HG02938 (cell line): Measurements from ENCODE around the gene PACS2.
"Not testable (repeated sequence)": the region's sequence is repeated elsewhere in the genome, so short reads cannot be mapped to it uniquely, and the experiment has no call there.

Experiments used
- ATAC-seq: cut with Tn5 transposase; IDR thresholded peaks from one replicate; pipeline ENCODE4 v1.9.1; 2021; ENCODE audit warnings: mild to moderate bottlenecking, moderate library complexity; ENCODE audit not compliant: unreplicated experiment

PACS2 gene

DNA sequence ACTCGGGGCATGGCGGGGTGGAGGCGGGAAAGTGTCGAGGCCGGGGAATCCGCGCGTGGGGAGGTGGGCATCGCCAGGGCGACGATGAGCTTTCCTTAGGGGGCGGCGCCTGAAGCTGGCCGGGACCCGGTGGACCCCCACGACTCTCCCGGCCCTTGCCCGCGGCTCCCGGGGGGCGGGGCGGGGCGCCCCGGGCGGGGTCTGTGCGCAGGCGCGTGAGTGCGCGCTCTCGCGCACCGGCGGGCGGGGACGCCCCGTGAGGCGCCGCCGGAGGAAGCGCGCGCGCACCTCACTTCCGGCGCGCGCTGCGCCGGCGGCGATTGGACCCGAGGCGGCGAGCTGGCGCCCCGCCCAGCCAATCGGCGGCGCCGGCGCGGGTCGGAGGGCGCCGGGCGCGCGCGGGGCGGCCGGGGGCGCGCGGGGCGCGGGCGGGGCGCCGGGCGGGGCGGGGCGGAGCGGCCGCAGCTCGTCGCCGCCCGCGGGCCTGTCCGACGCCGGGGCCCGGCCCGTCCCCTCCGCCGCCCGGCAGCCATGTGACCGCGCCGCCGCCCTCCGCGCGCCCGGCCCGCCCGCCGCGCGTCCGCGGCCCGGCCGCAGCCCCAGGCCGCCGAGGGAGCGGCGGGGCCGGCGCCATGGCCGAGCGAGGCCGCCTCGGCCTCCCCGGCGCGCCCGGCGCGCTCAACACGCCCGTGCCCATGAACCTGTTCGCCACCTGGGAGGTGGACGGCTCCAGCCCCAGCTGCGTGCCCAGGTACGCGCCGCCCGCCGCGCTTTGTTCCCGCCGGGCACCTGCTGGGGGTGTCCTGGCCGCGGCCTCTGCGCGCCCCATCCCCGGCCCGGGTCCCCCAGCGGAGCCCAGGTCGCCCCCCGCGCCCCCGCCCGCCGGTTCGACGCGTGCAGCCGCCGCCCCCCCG is at the start of gene PACS2:
Gene PACS2 (plus strand): TSS at position 462 of the 914 bp plus-strand sequence. CDS start 171 bp downstream, at position 633.
- ATAC-seq: peak; percentile 51

DNA sequence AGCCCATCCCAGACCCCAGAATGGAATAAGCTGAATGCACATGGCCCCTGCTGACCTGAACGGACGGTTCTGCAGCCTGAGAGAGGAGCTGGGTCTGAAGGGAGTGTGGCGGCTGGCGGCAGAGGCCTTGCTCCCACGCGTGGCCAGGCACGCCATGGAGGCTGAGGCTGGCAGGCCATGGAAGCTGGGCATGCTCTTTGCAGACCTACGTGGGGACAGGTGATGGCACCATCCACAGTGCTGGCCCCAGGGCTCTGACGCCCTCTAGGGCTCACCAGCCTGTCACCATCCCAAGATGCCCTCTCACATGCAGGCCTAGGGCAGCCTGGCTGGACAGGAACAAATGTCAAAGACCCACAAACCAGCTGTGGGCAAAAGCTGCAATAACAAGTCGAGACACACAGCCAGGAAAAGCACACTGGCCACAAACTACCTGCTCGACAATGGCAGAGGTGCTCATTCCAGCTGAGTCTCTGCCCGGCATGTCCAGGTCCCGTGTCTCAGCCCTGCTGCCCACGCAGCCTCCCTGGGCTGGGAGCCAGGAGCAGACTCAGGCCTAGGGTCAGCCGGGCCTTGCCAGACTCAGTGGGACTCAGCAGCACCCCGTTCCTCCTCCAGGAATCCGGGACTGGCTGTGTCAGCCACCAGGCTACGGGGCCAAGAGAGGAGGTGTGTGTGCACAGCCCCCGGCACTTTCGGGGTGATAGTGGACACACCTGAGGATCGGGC is 46.6 kb upstream of the PACS2 start:
- ATAC-seq: no peak

DNA sequence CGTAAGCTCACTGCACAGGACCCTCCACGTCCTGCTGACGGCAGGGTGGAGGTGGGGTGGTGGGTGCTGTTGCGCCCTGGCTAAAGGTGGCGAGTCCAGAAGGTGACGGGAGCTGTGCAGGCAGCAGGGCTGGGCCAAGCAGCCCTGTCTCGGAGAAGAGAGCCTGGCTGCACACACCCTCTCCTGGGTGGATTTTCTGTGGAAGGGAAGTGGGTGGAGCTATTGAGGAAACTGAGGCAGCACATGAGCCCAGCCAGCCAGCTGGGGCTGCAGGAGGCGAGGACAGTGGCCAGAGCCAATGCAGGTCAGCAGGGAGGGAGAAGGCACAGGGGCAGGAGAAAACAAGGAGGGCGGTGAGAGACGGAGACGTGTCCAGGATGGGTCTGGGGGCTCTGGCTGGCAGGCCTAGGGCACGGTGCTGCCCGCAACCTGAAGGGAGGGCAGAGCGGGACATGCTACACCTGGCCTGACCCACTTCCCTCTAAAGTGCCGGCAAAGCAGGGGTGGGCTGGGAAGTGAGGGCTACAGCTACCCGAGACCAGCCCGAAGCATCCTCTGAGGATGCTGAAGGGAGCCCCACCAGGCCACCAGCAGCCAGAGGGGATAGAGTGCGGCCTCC is 45.7 kb upstream of the PACS2 start:
- ATAC-seq: no peak

DNA sequence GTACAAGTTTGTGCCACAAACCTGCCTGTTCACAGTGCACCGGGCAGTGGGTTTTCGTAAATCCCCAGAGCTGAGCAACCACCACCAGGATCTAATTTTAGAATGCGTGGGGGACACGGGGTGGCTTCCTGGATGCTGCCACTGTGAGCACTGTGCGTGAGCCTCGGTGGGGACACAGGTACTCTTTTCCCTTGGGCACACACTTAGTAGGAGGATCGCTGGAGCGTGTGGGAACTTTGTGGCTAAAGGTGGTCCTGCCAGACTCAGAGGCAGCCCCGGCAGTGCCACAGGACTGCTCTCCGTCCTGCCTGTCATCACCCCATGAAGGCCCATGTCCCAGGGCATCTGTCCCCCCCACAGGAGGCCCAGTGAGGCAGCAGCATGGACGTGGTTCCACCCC is 45.1 kb upstream of the PACS2 start:
- no peak for ATAC-seq

DNA sequence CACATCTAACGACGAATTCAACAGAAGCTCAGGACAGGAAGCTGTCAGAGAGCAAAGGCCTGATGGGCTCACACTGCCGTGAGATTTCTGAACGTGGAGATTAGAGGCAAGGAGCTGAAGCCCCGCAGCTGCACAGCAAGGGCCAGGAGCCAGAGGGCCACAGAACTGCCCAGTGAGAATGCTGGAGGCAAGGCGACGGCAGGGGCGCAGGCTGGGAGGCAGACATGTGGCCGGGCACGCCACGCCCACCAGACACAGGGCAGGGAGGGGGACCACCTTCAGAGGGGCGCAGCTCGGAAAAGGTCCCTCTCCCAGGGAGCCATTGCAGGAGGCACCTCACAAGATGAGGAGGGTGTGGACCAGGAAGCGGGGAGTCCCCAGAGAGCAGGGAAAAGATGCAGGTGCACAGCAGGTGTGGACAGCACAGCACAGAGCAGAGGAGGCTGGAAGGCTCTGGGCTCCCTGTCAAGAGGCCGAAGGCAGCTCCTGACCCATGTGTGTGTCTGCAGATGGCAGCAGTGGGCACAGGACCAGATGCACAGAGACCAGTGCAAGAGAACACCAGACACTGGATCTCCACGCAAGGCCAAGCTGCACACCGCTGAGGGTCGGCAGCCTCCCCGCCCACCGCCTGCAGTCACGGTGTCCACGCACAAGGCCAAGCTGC is 43.2 kb upstream of the PACS2 start:
- ATAC-seq: no peak

DNA sequence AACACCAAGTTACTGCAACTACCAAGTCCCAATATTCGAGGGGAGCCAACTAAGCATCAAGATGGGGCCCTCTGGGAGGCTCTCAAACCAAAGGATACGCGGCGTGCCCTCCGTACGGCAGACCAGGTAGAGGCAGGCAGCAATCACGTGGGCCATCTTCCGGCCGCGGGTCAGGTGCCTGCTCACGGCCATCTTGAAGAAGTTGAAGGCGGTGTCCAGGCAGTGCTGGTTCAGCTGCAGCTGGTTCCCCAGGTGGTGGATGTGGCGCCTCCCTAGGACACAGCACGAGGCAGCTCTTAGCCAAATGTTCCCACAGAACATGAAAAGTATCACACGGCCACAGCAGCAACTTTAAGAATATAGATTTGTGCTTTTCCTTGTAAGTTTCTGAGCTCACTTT is 41.9 kb upstream of the PACS2 start:
- ATAC-seq: no peak

DNA sequence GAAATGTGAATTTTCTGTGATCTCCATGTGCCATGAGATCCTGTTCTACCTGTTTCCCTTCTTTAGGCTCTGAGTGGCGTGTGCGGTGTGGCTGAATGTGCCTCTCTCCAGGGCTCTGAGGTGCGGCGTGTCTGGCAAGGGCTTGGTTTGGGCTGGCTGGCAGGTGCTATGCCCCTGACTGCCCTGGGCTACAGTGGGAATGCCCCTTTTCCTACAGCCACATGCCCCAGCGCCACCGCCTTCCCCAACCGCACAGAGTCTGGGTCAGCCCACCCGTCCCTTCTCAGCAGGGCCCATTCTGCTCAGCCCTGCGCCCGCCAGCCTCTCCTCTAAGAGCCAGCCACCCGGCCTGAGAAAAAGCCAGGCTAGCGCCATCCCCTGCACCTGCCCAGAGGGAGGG is 41.5 kb upstream of the PACS2 start:
- ATAC-seq: no peak

DNA sequence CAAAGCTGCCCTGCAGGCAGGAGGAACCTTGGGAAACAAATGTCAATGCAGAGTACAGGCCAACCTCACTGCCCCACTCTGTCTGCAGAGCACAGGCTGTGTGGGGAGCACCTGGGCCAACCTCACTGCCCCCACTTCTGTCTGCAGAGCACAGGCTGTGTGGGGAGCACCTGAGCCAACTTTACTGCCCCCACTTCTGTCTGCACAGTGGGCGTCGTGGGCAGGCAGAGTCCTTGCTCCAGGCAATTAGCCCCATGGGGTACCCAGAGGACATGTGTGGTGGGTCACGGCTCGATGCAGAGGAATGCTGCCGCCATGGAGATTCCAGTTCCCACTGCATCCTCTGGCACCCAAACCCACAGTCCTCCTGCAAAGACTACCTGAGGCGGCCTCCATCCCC is 39.9 kb upstream of the PACS2 start:
- ATAC-seq: no peak

DNA sequence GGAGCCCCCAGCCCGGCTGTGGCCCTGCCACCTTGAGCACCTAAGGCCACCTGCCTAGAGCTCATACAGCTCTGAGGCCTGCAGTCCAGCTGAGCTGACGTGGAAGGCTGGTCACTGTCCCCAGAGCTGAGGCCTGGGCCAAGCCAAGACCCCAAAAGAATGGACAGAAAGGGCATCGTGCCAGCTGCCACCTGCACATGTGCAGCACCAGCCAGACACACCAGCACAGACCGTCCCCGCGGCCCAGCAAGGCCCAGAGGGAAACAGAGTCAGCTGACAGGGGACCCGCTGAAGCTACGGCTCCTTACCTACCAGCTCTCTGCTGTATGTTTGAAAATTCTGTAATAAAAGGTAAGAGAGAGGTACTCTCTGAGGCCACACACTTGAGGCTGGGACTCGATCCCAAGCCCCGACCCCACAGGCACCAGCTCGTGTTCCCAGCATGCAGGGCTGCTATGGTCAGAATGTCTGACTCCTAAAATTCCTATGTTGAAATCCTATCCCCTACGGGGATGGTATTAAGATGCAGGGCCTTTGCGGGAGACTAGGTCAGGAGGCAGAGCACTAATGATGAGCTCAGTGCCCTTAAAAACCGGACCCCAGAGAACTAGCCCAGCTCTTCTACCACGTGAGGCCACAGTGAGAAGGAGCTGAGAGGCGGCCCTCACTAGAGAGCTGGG is 39.1 kb upstream of the PACS2 start:
- ATAC-seq: no peak

DNA sequence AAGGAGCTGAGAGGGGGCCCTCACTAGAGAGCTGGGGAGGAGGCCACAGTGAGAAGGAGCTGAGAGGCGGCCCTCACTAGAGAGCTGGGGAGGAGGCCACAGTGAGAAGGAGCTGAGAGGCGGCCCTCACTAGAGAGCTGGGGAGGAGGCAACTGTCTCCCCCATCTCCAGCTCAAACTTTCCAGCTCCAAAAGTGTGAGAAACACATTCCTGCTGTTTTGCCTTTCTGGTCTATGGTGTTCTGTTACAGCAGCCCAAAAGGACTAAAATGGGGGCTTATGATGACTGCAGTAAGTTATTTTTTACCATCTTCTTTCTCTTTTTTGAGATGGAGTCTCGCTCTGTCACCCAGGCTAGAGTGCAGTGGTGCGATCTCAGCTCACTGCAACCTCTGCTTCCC is 37.1 kb upstream of the PACS2 start:
- ATAC-seq: not testable (repeated sequence)

DNA sequence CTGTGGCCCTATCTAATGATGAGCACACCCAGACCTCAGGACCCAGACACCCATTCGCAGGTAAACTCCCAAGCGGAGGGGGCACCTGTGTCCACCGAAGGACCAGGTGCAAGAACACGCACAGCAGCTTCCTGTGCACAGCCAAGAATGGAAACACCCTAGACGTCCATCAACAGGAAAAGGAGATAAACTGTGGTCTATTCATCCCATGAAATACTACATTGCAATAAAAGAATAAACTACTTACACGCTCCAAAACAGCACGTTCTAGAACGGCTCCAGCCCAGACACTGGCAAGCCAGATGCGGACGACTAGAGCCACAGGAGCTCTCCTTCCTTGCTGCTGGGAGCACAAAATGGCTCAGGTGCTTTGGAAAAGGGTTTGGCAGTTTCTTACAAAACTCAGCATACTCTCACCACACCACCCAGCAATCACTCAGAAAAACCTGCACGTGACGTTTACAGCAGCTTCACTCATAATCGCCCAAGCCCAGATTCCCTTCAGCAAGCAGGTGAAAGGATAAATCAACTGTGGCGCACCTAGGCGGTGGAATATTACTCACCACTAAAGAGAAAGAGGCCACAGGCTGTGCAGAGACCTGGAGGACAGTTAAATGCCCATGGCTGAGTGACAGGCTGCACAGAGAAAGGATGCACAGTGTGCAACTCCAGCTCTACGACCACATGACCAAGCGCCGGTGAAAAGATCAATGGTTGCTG is 34.7 kb upstream of the PACS2 start:
- no peak for ATAC-seq

DNA sequence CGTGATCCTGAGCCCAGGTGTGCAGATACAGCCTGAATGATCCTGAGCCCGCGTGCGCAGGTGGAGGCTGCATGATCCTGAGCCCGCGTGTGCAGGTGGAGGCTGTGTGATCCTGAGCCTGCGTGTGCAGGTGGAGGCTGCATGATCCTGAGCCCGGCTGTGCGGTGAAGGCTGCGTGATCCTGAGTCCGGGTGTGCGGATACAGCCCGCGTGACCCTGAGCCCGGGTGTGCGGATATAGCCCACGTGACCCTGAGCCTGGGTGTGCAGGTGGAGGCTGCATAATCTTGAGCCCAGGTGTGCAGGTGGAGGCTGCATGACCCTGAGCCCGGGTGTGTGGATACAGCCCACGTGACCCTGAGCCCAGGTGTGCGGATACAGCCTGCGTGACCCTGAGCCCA is 34.0 kb upstream of the PACS2 start:
- ATAC-seq: no peak

DNA sequence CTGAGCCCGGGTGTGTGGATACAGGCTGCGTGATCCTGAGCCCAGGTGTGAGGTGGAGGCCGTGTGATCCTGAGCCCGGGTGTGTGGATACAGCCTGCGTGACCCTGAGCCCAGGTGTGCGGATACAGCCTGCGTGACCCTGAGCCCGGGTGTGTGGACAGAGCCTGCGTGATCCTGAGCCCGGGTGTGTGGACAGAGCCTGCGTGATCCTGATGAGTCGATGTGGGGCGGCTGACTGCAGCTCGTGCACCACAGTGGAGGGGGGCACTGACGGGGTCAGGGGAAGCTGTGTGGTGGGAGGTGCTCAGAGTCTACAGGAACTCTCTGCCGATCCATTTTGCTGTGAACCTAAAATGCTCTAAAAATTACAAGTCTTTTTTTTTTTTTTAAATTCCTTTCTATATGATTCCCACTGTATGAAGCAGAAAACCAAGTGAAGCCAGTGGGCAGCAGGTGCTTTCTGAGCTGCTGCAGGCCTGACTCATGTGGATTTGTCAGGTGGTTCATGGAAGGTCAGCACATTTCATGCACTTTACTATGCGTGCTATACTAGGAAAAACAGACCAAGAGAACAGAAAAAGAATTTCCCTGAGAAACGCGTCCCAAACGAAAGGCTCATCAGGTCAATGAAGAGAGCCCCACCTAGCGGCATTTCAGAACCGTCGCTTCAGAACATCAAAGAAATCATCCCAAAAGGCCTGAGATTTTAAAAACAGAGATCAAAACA is 33.0 kb upstream of the PACS2 start:
- ATAC-seq: no peak

DNA sequence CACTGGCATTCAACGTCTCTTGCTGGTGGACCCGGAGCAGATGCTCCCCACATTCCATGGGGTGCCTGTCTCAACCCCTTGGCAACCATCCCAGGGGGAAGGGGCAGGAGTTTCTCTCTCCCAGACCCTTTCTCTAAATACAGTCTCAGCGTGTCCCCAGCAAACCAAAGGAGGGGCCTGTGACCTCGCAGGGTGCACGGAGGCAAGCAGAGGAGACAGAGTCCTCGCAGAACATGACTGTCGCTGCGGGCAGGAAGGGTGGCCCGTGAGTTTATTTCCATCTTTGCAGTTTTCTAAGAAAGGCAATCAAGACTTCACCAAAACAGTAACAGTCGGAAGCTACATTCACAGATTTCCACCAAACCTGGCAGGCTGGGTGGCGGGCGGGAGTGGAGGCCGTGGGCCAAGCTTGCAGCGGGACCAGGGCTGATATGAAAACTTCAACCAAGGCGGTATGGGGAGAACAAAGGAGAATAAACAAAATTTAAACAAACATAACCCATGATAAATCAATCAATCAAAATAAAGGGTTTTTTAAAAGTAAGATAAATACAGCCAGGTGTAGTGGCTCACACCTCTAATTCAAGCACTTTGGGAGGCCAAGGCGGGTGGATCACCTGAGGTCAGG is 32.3 kb upstream of the PACS2 start:
- ATAC-seq: no peak

DNA sequence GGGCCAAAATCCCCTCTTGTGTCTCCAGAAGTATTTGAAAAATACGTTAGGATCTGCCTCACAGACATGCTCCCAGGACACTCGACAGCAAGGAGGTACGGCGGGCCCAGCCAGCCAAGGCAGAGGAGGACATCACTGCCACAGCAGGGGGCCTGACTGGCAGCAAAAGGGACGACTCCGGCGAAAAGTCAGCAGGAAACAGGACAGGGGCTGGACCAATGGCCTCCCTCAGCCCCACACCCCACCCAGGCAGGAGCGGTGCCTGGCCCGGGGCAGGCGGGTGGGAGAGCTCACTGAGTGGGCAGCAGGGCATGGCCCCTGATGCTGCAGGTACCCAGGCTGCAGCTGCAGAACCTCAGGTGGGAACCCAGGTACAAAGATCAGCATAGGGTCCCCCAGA is 31.5 kb upstream of the PACS2 start:
- ATAC-seq: no peak

DNA sequence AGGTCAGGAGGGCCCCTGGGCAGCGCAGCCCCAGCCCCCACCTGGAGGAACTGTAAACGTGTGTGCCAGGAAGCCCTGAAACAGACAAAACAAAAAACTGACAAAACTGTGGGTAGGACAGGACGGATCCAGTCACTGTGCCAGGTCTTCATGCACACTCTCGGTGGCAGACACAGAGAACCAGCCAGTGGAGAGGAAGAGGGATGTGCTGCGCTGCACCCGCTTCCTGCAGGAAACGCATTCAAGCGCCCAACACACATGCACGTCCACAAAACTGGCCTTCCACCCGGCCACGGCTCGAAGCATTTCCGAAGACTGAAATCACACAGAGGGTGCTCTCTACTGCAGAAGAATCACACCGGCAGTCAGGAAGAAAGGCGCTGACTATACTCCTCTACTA is 30.6 kb upstream of the PACS2 start:
- ATAC-seq: no peak

DNA sequence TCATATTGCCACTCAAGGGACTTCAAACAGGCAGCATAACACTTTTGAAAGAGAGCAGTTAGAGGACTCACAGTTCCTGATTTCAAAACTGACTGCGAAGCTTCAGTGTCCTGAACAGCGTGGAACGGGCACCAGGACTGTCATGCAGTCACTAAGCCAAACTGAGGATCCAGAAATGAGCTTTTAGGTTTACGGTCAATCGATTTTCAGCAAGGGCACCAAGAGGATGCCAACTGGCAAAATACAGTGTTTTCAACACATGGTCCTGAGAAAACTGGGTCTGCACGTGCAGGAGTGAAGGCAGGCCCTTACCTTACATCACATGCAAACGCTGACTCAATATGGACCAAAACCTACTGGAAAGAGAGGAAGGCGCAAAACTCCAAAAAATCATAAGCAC is 29.4 kb upstream of the PACS2 start:
- no peak for ATAC-seq

DNA sequence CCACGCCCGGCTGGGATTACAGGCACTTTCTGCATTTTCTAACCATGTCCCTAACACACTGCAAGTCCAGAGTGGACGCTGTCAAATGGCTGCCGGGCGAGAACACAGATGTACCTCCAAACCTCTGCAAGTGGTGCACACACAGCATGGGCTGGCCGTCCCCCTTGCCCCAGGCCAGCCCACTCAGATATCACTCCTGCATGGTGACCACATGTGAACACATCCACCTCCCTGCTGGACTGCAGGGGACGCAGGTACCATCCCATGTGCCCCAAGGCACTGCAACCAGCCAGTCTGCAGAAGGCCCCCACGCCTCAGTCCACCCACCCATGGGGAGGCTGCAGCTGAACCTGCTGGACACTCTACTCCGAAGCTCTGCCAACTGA is 27.8 kb upstream of the PACS2 start:
- ATAC-seq: no peak
